Uterus (tissue), 2 donors: ENCODE results near the gene INAFM2.

Experiments used
- POLR2A ChIP-seq, 2 donors: fragments of 450-650 bp; IDR thresholded peaks; one replicate each; pipeline ENCODE4 v1.6.1; 2016; ENCODE audit warnings: antibody characterized with exemption in 2 of 2, mild to moderate bottlenecking in 1 of 2, moderate library complexity in 1 of 2
- TF ChIP-seq, protein P1 (sequence below), 4 experiments: fragments of 200-600 bp in 2 of 4; fragments of 450-650 bp in 2 of 4; sonication (generic) in 2 of 4; IDR thresholded peaks; one replicate each; pipeline ENCODE4 v1.5.1; 2016 to 2019; ENCODE audit warnings: antibody characterized with exemption in 4 of 4, mild to moderate bottlenecking in 2 of 4, moderate library complexity in 1 of 4

DNA sequence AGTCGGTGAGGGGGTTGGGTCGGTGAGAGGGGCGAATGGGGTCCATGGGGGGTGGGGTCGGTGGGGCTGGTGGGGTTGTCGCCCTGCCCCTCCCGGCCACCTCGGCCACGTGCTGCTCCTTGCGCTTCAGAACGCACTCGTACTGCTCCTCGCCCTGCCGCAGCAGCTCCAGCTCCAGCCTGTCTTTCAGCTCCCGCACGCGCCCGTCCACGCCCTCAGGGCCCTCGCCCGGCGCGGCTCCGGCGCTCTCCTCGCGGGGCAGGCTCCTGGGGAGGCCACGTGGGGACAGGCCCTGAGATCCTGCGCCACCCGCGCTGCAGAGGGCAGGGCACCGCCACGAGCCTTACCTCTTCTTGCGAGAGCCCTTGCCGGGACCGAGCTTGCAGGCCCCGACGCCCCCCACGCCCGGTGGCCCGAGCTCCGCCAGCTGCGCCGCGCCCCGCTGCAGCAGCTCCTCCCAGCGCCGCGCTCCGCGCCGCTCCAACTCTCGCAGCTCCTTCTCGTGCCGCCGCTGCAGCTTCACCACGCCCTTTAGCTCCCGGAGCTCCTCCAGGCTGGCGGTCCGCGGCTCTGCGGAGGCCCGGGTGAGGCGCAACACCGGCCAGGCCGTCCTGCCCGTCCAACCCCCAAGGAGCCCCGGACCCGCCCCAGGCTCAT, 32.4 kb upstream of the INAFM2 start:
- TF ChIP-seq, protein P1, sequence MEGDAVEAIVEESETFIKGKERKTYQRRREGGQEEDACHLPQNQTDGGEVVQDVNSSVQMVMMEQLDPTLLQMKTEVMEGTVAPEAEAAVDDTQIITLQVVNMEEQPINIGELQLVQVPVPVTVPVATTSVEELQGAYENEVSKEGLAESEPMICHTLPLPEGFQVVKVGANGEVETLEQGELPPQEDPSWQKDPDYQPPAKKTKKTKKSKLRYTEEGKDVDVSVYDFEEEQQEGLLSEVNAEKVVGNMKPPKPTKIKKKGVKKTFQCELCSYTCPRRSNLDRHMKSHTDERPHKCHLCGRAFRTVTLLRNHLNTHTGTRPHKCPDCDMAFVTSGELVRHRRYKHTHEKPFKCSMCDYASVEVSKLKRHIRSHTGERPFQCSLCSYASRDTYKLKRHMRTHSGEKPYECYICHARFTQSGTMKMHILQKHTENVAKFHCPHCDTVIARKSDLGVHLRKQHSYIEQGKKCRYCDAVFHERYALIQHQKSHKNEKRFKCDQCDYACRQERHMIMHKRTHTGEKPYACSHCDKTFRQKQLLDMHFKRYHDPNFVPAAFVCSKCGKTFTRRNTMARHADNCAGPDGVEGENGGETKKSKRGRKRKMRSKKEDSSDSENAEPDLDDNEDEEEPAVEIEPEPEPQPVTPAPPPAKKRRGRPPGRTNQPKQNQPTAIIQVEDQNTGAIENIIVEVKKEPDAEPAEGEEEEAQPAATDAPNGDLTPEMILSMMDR (IDR thresholded peaks at IDR 0.05), result no peak
- TF ChIP-seq POLR2A (IDR thresholded peaks at IDR 0.05), result no peak
